B cell (primary cell): ENCODE results near the gene NOL3.

Experiments
- CTCF ChIP-seq: fragments of 200-600 bp; IDR thresholded peaks from one replicate; pipeline ENCODE4 v1.8.0; 2022; ENCODE audit warnings: antibody characterized with exemption, mild to moderate bottlenecking
- EZH2 ChIP-seq: IDR thresholded peaks from 2 replicates; pipeline ENCODE4 v1.6.1; 2012; ENCODE audit warnings: borderline replicate concordance, low read depth, mild to moderate bottlenecking, moderate library complexity, low read length; ENCODE audit not compliant: insufficient read depth, poor library complexity, severe bottlenecking

GRCh38 chr16:67156143-67156844 lies 14.0 kb upstream of the NOL3 start:
- TF ChIP-seq CTCF (no peak), EZH2 (no peak)
